Sigmoid colon (tissue), 4 donors: ENCODE measurements around the gene CPEB1.
"Not testable (repeated sequence)": the region's sequence is repeated elsewhere in the genome, so short reads cannot be mapped to it uniquely, and the experiment has no call there.

ENCODE experiments used
- CTCF ChIP-seq, 4 experiments: fragments of 450-650 bp in 3 of 4; fragments of 200-600 bp in 1 of 4; IDR thresholded peaks; one replicate each; pipeline ENCODE4 v1.5.1; 2016 to 2019; ENCODE audit warnings: antibody characterized with exemption in 4 of 4, mild to moderate bottlenecking in 3 of 4, moderate library complexity in 2 of 4
- EP300 ChIP-seq, 4 donors: sonication (generic); formaldehyde crosslinking; IDR thresholded peaks; one replicate each; pipeline ENCODE4 v1.6.1; 2017; ENCODE audit warnings: antibody characterized with exemption in 4 of 4
- POLR2A ChIP-seq, 2 donors: fragments of 450-650 bp; IDR thresholded peaks; one replicate each; pipeline ENCODE4 v1.6.1; 2016; ENCODE audit warnings: antibody characterized with exemption in 2 of 2, mild to moderate bottlenecking in 2 of 2, moderate library complexity in 2 of 2
- POLR2AphosphoS5 ChIP-seq, 4 donors: sonication (generic); formaldehyde crosslinking; IDR thresholded peaks; one replicate each; pipeline ENCODE4 v1.6.1; 2017; ENCODE audit warnings: antibody characterized with exemption in 4 of 4

GRCh38 chr15:82504074-82504473 lies 143.1 kb downstream of the CPEB1 start:
- TF ChIP-seq CTCF, POLR2AphosphoS5, POLR2A, EP300 (IDR thresholded peaks at IDR 0.05): not testable (repeated sequence)
